ENCODE data around the gene A3GALT2.
"Not testable (repeated sequence)": the region's sequence is repeated elsewhere in the genome, so short reads cannot be mapped to it uniquely, and the experiment has no call there.

A3GALT2 gene

DNA sequence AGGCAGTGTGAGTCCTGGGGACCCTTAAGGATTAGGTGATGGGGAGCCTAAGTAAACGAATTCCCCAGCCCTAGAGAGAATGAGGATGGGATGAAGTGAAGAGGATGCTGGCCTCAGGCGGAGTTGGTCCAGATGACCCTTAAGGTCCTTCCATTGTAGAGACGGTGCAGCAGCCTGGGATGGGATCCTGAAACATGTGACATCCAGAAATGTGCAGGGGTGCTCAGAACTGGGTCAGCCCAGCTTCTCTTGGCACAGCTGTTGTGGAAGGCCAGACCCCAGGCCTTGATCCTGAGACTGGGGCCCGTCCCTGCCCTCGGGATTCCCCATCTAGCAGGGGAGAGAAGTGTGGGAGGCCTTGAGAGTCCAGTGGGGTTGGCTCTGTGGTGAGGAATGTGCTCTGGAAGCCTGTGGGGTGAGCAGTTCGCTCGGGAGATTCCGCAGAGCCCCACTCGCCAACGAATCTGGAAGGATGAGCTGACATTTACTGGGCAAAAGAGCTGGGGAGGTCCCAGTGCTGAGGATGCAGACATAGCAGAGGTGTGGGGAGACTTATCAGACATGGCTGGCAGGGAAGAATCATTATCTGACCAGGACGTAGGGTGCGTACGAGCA, 28.1 kb downstream of the A3GALT2 start:
- DNase-seq (ENCODE audit: low spot score) = no peak

DNA sequence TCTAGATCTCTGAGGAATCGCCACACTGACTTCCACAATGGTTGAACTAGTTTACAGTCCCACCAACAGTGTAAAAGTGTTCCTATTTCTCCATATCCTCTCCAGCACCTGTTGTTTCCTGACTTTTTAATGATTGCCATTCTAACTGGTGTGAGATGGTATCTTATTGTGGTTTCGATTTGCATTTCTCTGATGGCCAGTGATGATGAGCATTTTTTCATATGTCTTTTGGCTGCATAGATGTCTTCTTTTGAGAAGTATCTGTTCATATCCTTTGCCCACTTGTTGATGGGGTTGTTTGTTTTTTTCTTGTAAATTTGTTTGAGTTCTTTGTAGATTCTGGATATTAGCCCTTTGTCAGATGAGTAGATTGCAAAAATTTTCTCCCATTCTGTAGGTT, 30.3 kb downstream of the A3GALT2 start:
- DNase-seq (ENCODE audit: low spot score) = not testable (repeated sequence)

DNA sequence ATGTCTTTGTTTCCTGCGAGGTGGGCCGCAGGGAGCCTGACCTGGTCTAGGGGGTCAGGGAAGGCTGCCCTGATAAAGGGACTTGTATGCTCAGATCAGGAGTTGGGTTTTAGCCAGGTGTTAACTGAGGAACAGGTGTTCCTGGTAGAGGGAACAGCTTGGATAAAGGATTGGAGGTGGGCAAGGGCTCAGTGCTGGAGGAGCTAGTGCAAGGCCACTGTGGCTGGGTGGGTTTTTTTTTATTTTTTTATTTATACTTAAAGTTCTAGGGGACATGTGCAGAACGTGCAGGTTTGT, 31.1 kb downstream of the A3GALT2 start:
- no peak for DNase-seq (ENCODE audit: low spot score)

- DNase-seq (ENCODE audit: low spot score) = no peak
Observed at GRCh38 chr1:33288976-33289857, 31.7 kb downstream of the A3GALT2 start.

- DNase-seq (ENCODE audit: low spot score) = no peak
Observed at GRCh38 chr1:33287317-33287716, 33.6 kb downstream of the A3GALT2 start.

DNA sequence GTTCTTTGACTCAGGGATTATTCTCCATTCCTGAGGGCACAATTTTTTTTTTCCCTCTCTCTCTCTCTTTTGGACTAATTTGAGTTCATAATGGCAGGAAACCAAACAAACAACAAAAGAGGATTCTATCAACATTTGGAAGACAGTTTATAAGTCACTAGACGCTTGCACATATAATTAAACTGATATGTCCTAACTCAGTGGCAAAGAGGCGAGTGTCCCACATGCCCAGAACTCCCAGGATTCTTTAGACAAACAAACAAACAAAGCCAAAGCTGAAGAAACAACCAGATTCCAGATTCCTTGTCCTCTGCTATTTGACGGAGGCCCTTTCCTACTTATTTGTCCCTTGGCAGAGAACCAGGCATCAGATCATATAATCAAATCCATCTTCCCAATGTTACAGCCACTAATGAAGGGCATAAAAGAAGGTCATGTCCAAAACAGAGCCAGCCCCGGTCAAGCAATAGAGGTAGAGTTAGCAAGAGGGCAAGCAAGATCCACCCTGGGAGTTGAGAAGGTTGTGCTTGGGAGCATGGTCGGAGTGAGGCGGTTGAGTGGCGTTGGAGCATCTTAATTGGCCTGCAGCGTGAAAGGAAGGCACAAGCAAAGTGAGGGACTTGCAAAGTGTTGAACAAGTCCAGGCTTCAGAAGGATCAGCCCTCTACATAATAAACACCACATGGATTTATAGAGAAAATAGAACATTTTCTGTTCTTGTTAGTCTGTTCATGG, 34.3 kb downstream of the A3GALT2 start:
- no peak for DNase-seq (ENCODE audit: low spot score)

DNA sequence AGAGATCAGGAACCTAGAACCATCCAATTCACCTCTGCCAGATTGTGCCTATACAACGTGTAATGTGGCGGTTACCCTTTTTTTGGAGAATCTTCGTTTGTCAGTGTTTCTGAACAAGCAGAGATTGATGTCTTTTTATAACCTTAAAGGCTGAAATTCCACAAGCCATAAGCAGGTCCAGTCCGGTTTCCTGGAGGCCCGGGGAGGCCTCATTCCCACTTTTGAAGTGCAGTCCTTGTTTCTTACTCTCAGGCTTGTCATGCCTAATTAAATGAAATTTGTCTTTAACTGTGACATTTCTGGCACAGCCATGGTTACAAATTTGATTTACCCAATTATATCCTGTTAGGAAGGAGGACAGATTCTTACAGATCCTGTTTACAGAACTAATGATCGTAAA, 36.8 kb downstream of the A3GALT2 start:
- DNase-seq (ENCODE audit: low spot score) = no peak

DNA sequence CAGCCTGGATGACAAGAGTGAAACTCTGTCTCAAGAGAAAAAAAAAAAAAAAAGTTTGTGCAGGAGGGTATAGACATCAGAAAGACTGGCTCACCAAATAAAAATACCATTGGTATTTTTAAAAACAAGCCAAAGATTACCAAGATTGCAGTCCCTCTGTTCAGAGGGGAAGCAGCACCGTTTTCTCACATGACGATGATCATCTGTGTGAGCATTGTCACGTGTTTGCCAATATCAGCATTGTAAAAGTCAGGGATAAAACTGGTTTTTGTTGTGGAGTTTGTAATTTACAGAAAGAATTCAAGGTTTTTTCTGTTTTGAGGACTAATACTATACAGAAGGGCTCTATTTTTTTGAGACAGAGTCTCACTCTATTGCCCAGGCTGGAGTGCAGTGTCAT, 38.1 kb downstream of the A3GALT2 start:
- no peak for DNase-seq (ENCODE audit: low spot score)

- no peak for DNase-seq (ENCODE audit: low spot score)
Observed at GRCh38 chr1:33281554-33282303, 39.2 kb downstream of the A3GALT2 start.

DNA sequence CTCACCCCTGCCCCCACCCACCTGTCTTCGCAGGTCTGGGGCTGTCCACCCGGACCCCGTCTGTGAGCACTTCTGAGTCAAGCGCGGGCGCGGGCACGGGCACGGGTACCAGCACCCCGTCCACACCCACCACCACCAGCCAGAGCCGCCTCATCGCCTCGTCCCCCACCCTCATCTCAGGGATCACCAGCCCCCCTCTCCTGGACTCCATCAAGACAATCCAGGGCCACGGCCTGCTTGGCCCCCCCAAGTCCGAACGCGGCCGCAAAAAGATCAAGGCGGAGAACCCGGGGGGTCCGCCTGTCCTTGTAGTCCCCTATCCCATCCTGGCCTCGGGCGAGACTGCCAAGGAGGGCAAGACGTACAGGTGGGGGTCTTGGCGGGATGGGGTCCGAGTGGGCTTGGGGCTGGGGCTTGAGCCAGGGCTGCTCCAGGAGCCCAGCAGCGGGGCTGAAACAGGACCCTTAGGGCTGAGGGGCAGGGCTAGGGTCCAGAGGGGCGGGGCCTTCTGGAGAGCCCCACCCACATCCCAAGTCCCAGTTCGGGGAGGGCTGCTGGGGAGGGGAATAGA, 40.7 kb downstream of the A3GALT2 start:
- DNase-seq (ENCODE audit: low spot score) = no peak

- no peak for DNase-seq (ENCODE audit: low spot score)
Observed at GRCh38 chr1:33277488-33278084, 43.3 kb downstream of the A3GALT2 start.

DNA sequence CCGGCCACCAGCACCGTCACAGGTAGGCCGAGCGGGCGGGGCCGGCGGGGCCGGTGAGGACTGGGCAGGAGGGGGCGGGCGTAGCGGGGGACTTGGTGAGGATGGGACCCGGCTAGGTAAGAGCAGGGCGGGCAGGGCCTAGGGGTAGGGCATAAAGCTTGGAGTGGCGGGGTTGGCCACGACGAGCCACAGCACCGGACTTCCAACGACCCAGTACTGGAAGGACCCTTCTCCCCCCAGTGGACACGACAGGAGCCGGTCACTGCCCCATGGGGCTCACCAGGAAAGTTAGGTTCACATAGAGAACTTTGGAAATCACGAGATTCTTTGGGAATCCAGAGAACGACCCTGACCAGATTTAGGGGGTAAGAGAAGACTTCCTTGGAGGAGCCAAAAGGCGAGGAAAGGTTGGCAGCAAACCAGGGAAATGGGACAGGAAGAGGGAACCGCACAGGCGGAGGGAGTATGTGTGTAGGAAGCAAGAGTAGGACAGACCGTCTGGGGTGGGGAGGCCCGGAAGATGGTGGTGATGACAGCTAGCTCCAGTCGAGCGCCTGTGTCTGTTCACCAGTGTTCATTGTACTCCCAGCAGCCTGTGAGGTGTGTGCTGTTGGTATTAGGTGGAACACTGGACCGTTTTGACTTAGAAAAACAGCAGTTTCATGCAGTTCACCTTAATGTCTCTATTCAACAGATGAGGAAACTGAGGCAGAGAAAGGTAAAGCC, 44.2 kb downstream of the A3GALT2 start:
- DNase-seq (ENCODE audit: low spot score) = no peak

- no peak for DNase-seq (ENCODE audit: low spot score)
Observed at GRCh38 chr1:33275706-33276572, 45.0 kb downstream of the A3GALT2 start.

DNA sequence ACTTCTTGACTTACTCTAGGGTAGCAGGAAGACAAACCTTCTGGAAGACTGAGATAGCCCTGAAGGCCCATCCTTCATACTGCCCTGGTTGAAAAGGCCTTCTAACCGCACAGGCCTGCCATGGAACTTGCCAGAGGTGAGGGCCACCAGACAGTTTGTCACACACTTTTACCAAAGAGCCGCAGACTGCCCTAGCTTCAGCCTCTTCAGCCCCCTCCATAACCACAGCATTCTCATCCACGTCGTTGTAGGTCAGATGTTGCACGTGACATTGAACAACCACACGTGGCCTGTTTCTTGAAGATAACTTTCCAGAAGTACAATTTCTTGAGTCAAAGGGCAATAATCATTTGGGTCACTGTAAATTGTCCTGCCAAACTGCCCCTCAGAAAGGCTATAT, 45.7 kb downstream of the A3GALT2 start:
- DNase-seq (ENCODE audit: low spot score) = no peak

GRCh38 chr1:33274446-33274845, 46.5 kb downstream of the A3GALT2 start:
- DNase-seq (ENCODE audit: low spot score) = no peak

- DNase-seq (ENCODE audit: low spot score) = no peak
Observed at GRCh38 chr1:33273961-33274371, 46.9 kb downstream of the A3GALT2 start.

DNA sequence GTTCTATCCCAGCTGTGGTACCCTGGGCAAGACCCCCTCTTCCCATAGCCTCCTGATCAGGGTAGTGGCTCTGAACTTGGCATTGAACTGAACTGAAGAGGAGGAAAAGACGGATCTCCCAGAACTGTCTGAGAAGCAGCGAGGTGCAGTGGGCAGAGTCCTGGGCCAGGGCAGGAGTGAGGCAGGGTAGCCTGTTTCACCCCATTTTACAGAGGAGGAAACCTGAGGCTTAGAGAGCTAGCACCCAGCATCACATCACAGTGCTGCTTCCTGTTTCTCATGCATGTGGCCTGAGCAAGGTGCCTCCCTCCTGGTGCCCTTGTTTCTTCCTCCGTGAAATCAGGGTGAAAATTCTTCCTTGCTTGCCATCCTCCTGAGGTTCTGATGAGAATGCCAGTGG, 47.5 kb downstream of the A3GALT2 start:
- DNase-seq (ENCODE audit: low spot score) = no peak

DNA sequence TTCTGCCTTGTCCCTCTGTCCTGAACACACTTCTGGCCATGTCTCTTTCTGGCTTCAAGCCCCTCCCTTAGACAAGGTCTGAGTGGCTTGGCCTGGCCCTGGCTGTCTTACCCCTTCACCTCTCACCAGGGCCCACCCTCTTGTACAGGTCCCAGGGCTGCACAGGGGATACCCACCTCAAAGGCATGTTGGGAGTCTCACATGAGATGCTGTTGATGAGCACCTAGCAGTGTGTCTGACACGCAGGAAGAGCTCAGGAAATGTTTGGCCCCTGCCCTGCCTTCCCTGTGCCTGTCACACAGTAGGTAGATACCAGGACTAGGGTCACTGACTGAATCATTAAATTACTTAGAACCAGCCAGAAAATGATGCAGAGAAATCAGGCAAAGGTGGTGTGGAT, 48.0 kb downstream of the A3GALT2 start:
- no peak for DNase-seq (ENCODE audit: low spot score)

GRCh38 chr1:33272509-33272908, 48.4 kb downstream of the A3GALT2 start:
- DNase-seq (ENCODE audit: low spot score) = no peak
